Choroid plexus epithelial cell (primary cell): ENCODE results near the gene TMEM106C.

Experiments
- DNase-seq: peaks from one replicate; pipeline ENCODE4 v3.0.0-alpha.2; 2010; ENCODE audit warnings: low read depth
- H3K4me3 ChIP-seq: 2 replicates; pipeline ENCODE4 v1.5.1; 2011; ENCODE audit warnings: low read depth, mild to moderate bottlenecking, control low read depth, low read length, moderate library complexity
- CTCF ChIP-seq: conservative IDR thresholded peaks from 2 replicates; pipeline ENCODE4 v1.5.1; 2011; ENCODE audit warnings: low read depth, mild to moderate bottlenecking, control low read depth, inconsistent platforms, low read length, moderate library complexity

The TMEM106C gene

DNA sequence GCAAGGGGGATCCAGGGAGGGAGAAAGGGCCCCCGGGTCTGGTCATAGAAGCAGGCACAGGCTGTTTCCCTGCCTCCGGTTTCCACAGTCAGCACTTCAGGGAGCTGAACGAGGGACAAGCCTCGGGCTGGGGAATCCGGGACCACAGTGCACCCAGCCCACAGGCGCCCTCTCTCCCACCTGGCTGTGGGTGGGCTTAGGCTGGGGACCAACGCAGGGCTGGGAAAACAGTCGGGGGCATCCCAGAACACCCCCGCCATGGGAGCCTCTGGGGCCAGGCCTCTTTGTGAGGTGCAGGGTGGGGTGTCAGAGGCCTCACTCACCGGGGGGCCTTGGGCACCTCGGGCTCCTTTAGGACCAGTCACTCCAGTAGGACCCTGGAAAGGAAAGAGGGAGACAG lies 16.3 kb downstream of the TMEM106C start:
- no peak overlapping the region for H3K4me3 ChIP-seq
- no peak for DNase-seq
- no peak for TF ChIP-seq CTCF

DNA sequence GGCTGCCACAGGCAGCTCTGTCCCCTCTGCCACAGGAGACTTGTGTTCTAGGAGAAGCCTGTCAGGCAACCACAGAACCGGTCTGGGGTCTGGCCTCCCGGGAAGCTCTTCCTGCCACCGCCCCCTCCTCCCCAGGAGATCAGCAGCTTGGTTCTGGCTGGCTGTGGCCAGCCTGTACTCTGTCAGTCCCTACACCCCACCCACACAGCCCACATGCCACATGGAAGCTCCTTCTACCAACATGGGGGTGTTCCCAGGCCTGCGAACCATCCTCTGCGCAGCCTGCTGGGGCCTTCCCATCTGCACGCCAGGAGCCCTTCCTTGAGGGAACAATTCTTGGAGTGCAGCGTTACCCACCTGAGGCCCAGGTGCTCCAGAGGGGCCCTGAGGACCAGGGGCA lies 16.8 kb downstream of the TMEM106C start:
- DNase-seq = no peak
- TF ChIP-seq CTCF = no peak
- H3K4me3 ChIP-seq = no peak overlapping the region

- DNase-seq = no peak
- TF ChIP-seq CTCF = no peak
- no peak overlapping the region for H3K4me3 ChIP-seq
Measured at GRCh38 chr12:47980779-47981495, 17.5 kb downstream of the TMEM106C start.

DNA sequence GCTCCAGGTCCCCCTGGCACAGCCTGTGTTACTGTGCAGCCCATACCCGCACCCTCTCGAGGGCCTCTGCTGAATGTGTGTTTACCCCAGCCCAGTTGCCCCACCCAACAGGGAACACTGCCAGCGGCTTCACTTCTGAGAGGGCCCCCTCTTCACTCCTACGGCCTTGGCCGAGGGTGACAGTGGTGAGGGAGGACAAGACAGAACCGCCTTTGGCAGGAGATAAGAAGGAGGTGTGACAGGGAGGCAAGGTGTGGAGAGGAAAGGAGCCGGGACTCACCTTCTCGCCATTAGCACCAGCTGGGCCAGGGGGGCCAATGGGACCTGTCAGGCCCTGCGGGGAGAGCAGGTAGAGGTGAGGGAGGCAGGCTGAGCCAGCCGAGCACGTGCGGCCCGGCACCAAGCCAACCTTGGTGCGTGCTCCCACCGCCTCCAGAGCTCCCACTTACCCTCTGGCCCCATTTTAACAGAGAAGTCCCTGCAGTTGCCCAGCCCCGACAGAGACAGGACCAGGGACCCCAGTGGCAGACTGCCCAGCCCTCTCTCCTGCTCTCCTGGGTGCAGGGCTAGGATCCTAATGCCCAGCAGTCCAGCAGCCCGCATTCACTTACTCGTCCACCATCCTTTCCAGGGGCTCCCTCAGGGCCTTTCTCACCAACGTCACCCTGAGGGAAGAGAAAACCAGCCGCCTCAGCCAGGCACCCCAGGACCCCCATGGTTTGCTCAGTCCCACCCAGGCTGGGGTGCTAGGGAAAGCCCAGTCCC lies 18.3 kb downstream of the TMEM106C start:
- no peak for DNase-seq
- no peak overlapping the region for H3K4me3 ChIP-seq
- TF ChIP-seq CTCF = no peak

- H3K4me3 ChIP-seq = no peak overlapping the region
- DNase-seq = no peak
- TF ChIP-seq CTCF = no peak
Measured at GRCh38 chr12:47982311-47982710, 18.9 kb downstream of the TMEM106C start.

- no peak for DNase-seq
- no peak for TF ChIP-seq CTCF
- H3K4me3 ChIP-seq = no peak overlapping the region
Measured at GRCh38 chr12:47982770-47983169, 19.4 kb downstream of the TMEM106C start.

DNA sequence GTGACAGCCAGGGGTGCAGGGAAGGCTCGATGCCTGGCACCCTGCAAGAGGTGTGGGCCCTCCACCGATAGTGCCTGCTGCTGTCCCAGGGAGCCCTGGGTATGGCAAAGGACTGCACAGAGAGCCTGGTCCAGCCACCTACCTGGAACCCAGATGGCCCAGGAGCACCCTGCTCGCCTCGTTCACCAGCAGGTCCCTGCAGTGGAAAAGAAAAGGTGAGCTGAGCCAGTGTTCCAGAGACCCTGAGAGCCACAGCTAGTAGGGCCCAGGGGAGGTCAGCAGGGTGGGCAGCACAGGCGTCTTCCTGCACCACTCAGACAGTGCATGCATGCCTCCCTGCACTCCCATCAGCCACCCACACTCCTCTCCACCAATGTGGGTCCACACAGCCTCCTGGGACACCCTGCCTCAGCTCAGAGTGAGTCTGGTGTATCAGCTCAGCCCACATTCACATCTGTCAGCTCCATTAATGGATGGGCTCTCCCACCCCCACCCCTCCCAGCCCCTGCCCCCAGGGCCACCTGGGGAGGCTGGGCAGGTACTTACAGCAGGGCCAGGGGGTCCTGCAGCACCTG lies 20.2 kb downstream of the TMEM106C start:
- H3K4me3 ChIP-seq = no peak overlapping the region
- DNase-seq = no peak
- no peak for TF ChIP-seq CTCF
